ENCODE data around the gene SASH1.

- TF ChIP-seq EZH2 (IDR thresholded peaks at IDR 0.05; ENCODE audit: insufficient read depth, poor library complexity, severe bottlenecking) (no peak), EZH2phosphoT487 (IDR thresholded peaks at IDR 0.05; ENCODE audit: insufficient read depth, low read depth) (no peak)
These were observed 223.5 kb downstream of the SASH1 start for GRCh38 chr6:148565930-148566663.

Measured in GM23248 (cell line).